Transverse colon (tissue), 4 donors: ENCODE results near the gene NRP1.

Experiments
- EP300 ChIP-seq: sonication (generic); formaldehyde crosslinking; IDR thresholded peaks from one replicate; pipeline ENCODE4 v1.6.1; 2017; ENCODE audit warnings: antibody characterized with exemption, low read depth
- POLR2A ChIP-seq: fragments of 450-650 bp; IDR thresholded peaks from one replicate; pipeline ENCODE4 v1.6.1; 2016; ENCODE audit warnings: antibody characterized with exemption, mild to moderate bottlenecking, moderate library complexity
- POLR2AphosphoS5 ChIP-seq, 3 donors: sonication (generic); formaldehyde crosslinking; IDR thresholded peaks; one replicate each; pipeline ENCODE4 v1.6.1; 2016; ENCODE audit warnings: antibody characterized with exemption in 3 of 3
- TF ChIP-seq, protein P1 (sequence below), 5 experiments: fragments of 200-600 bp in 3 of 5; fragments of 450-650 bp in 2 of 5; sonication (generic) in 3 of 5; IDR thresholded peaks; 1 replicate in 2 of 5; 2 replicates in 3 of 5; pipeline ENCODE4 v1.5.1; 2016 to 2017; ENCODE audit warnings: antibody characterized with exemption in 5 of 5, inconsistent platforms in 3 of 5, mild to moderate bottlenecking in 2 of 5, moderate library complexity in 1 of 5

DNA sequence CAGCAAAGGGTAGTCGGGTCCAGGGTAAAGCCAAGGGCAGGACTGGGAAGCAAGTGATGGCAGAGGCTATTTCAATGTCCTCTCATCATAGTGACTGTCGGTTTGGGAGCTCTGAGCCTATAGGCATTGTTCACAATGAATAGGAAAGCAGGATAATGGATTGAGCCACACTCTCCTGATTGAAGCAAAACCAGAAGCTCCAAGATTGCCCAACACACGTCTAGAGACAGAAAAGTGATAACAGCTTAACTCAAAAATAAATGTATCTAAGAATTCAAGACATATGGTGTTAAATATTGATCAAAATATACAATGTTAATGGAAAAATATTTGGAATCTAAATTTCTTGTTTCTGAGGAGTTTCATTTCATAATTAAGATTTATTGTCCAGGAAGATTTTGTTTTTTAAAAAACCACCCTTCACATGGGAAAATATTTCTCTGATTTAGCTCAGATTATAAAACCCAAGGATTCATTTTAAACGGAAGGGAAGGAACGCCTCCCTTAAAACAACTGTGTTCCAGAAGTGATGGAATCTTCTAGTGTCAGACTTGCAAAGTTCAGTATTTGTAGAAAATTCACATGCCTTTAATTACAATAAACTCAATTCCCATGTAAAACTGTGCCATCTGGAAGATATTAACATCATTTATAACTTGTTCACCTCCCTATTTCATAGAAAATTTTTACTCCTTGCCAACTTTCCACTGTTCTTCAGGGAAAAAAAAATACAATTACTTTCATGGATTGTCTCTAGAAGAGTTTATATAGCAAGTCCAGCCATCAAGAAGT lies 54.5 kb downstream of the NRP1 start:
- TF ChIP-seq, protein P1, sequence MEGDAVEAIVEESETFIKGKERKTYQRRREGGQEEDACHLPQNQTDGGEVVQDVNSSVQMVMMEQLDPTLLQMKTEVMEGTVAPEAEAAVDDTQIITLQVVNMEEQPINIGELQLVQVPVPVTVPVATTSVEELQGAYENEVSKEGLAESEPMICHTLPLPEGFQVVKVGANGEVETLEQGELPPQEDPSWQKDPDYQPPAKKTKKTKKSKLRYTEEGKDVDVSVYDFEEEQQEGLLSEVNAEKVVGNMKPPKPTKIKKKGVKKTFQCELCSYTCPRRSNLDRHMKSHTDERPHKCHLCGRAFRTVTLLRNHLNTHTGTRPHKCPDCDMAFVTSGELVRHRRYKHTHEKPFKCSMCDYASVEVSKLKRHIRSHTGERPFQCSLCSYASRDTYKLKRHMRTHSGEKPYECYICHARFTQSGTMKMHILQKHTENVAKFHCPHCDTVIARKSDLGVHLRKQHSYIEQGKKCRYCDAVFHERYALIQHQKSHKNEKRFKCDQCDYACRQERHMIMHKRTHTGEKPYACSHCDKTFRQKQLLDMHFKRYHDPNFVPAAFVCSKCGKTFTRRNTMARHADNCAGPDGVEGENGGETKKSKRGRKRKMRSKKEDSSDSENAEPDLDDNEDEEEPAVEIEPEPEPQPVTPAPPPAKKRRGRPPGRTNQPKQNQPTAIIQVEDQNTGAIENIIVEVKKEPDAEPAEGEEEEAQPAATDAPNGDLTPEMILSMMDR (IDR thresholded peaks at IDR 0.05) = no peak
- no peak for TF ChIP-seq POLR2A
- TF ChIP-seq POLR2AphosphoS5 (IDR thresholded peaks at IDR 0.05) = no peak
- TF ChIP-seq EP300 = no peak
